Measurements from ENCODE around the gene CHMP2A. TPM values are rescaled to one million over a fixed set of nuclear protein-coding genes. Genes with fewer than 3 reads are reported as not detected.

CHMP2A gene
- total RNA-seq, 4 donors from 2014 or later, result 104 to 129 (median 118) TPM

DNA sequence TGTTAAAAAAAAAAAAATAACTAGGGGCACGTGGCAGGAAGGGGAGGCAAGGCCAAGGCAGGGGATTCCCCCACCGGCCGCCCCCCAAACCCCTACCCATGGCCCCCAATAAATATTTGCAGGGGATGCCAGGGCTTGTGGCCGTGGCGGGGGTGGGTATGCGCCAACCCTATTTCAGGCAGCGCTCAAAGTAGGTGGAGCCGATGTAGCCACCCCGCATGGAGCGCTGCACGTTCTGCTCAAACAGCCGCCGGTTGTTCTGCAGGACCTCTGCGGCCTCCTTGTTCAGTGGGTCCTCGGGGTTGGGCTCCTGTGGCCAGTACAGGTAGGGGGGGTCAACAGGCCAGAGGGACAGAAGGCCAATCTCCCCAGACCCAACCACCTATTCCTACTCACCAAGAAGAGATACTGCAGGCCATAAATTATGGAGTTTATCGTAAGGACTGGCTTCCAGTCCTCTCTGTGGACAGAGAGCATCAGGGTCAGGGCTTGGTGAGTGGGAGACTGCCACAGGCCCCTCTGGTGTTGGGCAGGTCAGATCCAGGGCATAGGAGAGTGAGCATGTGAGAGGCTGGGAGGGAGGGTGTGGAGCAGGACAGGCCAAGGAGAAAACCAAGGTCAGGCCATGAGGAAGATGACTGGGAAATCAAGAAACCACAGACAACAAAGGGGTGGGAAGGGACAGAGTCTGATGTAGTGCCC lies 1.2 kb upstream of the CHMP2A start:
- H3K4me3 ChIP-seq (ENCODE audit: low read depth, poor library complexity, severe bottlenecking), result no peak overlapping the region
- no peak for TF ChIP-seq POLR2A (IDR thresholded peaks at IDR 0.05)
- TF ChIP-seq, protein P1, sequence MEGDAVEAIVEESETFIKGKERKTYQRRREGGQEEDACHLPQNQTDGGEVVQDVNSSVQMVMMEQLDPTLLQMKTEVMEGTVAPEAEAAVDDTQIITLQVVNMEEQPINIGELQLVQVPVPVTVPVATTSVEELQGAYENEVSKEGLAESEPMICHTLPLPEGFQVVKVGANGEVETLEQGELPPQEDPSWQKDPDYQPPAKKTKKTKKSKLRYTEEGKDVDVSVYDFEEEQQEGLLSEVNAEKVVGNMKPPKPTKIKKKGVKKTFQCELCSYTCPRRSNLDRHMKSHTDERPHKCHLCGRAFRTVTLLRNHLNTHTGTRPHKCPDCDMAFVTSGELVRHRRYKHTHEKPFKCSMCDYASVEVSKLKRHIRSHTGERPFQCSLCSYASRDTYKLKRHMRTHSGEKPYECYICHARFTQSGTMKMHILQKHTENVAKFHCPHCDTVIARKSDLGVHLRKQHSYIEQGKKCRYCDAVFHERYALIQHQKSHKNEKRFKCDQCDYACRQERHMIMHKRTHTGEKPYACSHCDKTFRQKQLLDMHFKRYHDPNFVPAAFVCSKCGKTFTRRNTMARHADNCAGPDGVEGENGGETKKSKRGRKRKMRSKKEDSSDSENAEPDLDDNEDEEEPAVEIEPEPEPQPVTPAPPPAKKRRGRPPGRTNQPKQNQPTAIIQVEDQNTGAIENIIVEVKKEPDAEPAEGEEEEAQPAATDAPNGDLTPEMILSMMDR (IDR thresholded peaks at IDR 0.05), result no peak
- DNase-seq (ENCODE audit: low spot score in 2 of 2), result peak in 1 of 2 donors; percentile 86
- WGBS, 2 donors, result 78 to 83% methylated on average over 16 of the region's 16 CpGs
- intact Hi-C loops (cut with DNase I; ENCODE audit: low total_unique reads), result no loop called here

DNA sequence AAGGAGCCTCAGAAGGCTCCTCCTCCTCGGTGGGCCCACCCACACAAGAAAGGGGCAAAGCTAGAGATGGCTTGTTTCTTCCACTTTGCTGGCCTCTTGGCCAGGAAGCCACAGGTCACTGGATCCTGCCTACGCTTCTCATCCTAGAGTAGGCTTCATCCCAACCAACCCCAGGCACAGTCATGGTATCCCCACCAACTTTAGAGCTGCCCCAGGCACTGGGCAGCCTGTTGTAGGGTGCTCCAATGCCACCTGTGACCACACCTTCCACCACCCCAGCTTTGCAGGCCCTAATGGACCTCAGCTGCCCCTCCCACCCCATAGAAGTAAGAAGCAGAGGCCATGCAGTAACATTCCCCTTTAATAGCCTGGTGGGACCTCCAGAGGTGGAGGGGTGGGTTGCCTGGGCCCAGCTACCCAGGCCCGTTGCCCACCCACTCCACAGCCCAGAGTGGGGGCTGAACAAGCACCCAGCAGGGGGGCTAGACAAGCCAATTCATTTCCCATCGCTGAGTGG lies 522 bp upstream of the CHMP2A start:
- intact Hi-C loops (cut with DNase I; ENCODE audit: low total_unique reads), result no loop called here
- WGBS, 2 donors, result 48 to 56% methylated on average over 4 of the region's 4 CpGs
- DNase-seq (ENCODE audit: low spot score in 2 of 2), result peak in 1 of 2 donors; percentile 86
- H3K4me3 ChIP-seq (ENCODE audit: low read depth, poor library complexity, severe bottlenecking), result peak overlapping the region; percentile 64
- TF ChIP-seq POLR2A (IDR thresholded peaks at IDR 0.05), result no peak
- TF ChIP-seq, protein P1 (IDR thresholded peaks at IDR 0.05), result no peak

DNA sequence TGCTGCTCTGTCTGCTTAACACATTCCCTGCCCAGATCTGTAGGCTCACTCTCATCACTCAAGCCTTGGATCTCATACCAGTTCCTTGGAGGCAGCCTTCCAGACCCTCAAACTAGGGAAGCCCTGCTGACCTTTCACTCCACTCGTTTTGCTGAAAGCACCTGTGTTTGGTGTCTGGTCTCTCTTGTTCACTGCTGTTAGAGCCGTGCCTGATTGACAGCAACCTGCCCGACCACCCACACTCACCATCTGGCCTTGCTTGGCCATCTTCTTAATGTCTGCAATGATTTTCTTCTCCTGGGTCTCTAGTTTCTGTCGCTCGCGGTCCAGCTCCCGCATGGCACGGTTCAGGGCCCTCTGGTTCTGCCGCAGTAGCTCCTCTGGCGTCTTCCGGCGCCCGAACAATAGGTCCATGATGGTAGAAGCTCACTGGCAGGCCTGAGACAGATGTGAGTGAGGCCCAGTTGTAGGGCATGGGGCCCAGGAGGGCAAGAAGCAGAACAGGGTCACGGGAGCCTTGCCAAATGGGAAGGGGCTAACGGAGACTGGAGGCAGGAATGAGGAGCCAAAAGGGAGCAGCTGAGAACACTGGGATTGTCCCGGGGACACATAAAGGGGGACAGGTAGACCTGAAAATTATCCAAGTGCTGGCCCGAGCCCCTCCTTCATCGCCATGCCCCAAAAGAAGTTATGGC lies 959 bp downstream of the CHMP2A start:
- peak overlapping the region; percentile 64 for H3K4me3 ChIP-seq (ENCODE audit: low read depth, poor library complexity, severe bottlenecking)
- WGBS, 2 donors, result 20 to 51% methylated on average over 18 of the region's 18 CpGs
- no peak for TF ChIP-seq POLR2A (IDR thresholded peaks at IDR 0.05)
- TF ChIP-seq, protein P1 (IDR thresholded peaks at IDR 0.05), result no peak
- intact Hi-C loops (cut with DNase I; ENCODE audit: low total_unique reads), result no loop called here
- DNase-seq (ENCODE audit: low spot score in 2 of 2), result peak in 1 of 2 donors; percentile 86

DNA sequence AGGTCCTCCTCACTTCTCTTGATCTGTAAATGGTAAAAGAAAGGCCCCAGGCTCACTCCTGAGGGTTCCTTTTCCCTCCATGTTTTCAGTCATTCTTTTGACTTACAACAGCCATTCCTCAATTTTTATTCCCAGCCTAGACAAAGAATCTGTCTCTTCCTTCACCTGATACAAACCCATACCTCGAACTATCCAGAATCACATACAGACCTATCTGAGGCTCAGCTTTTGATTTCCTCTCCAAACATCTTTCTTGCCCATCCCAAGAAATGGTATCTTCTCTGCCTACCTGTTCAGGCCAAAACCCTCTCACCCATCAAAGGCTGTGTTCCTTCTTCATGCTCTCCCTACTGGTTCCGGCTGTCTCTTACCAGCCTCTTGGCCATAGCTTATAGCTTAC lies 2.2 kb downstream of the CHMP2A start:
- no peak for TF ChIP-seq POLR2A (IDR thresholded peaks at IDR 0.05)
- TF ChIP-seq, protein P1 (IDR thresholded peaks at IDR 0.05), result no peak
- WGBS, 2 donors, result 86 to 87% methylated on average over 2 of the region's 2 CpGs
- no peak overlapping the region for H3K4me3 ChIP-seq (ENCODE audit: low read depth, poor library complexity, severe bottlenecking)
- intact Hi-C loops (cut with DNase I; ENCODE audit: low total_unique reads), result no loop called here
- no peak for DNase-seq (ENCODE audit: low spot score in 2 of 2)

DNA sequence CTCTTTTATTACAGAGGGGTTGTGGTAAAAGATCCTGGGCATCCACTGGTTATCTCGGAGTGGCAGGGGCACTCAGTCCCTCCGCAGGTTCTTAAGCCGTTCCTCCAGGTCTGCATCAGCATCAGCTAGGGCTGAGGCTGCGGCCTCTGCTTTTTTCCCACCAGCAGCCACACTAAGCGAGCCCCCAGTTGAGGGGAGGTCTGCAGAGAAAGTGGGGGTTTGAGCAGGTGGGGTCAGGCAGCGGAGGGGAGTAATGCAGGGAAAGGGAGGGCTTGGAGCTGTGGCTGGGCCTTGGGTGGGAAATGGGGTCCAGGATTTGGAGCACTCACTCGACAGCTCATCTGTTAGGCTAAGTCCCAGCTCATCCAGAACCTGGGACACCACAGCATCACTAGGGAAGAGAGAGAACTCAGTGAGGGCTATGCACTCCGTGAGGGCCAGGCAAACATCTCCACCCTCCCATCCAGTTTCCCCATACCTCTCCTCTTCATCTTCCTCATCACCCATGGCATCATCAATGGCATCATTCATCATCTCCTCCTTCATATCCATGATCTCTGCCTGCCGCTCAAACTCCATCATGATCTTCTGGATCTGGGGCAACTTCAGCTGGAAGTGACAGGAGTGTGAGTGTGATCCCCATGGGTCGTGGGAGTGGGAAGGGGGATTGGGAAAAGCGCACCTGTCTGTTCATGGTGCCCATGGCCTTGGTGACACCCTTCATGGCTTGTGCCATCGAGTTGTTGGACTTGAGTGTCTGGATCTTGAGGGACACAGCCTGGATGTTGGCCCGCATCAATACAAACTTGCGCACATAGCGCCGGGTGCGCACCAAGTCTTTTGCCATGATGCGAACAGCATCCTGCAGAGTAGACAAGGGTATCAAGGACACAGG lies 3.1 kb downstream of the CHMP2A start:
- no peak overlapping the region for H3K4me3 ChIP-seq (ENCODE audit: low read depth, poor library complexity, severe bottlenecking)
- TF ChIP-seq, protein P1 (IDR thresholded peaks at IDR 0.05), result no peak
- DNase-seq (ENCODE audit: low spot score in 2 of 2), result no peak
- intact Hi-C loops (cut with DNase I; ENCODE audit: low total_unique reads), result no loop called here
- 92 to 94% methylated on average over 18 of the region's 18 CpGs for WGBS, 2 donors

Data from lower leg skin (tissue), 4 donors.